GM12891 (cell line): ENCODE data around the gene TBC1D32.

Experiments
- POLR2A ChIP-seq: IDR thresholded peaks from 2 replicates; pipeline ENCODE4 v1.6.1; 2011; ENCODE audit warnings: low read depth, low read length, control low read depth
- POLR2AphosphoS5 ChIP-seq: IDR thresholded peaks from 2 replicates; pipeline ENCODE4 v1.6.1; 2011; ENCODE audit warnings: low read depth, low read length, control low read depth
- SPI1 ChIP-seq: IDR thresholded peaks from 2 replicates; pipeline ENCODE4 v1.6.1; 2011; ENCODE audit warnings: low read depth, low read length, control low read depth
- TAF1 ChIP-seq: IDR thresholded peaks from 2 replicates; pipeline ENCODE4 v1.6.1; 2011; ENCODE audit warnings: low read depth, low read length, control low read depth

DNA sequence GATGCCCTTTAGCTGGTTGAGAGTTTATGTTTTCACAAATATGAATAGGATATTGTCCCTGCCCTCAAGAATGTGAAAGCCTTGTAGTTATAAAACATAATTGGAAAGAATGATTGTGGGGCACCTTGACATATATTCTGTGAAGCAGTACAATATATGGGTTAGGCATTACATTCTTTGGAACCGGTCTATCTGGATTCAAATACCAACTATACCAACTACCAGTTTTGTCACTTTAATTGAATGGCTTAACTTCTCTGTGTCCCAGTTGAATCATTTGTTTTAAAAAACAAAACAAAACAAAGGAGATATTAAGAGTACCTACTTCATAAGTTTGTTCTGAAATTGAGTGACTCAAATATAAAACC is 146.5 kb downstream of the TBC1D32 start:
- TF ChIP-seq POLR2AphosphoS5 (no peak), SPI1 (no peak), POLR2A (no peak), TAF1 (no peak)
